WERI-Rb-1 (cell line): ENCODE results near the gene AHDC1.
A peak's percentile ranks its signal among the peaks of the same experiment; 100 is the strongest.

Experiments
- DNase-seq: peaks from one replicate; pipeline ENCODE4 v3.0.0-alpha.2; 2020
- H3K27ac ChIP-seq: fragments of 250-450 bp; sonication (Bioruptor Pico); 2 replicates; pipeline ENCODE4 v1.5.1; 2020; ENCODE audit warnings: mild to moderate bottlenecking, moderate library complexity
- H3K27me3 ChIP-seq: fragments of 250-450 bp; sonication (Bioruptor Pico); 2 replicates; pipeline ENCODE4 v1.5.1; 2021; ENCODE audit warnings: mild to moderate bottlenecking, low read depth, moderate library complexity; ENCODE audit not compliant: insufficient read depth, severe bottlenecking
- H3K36me3 ChIP-seq: fragments of 250-450 bp; sonication (Bioruptor Pico); 2 replicates; pipeline ENCODE4 v1.5.1; 2020; ENCODE audit warnings: mild to moderate bottlenecking, moderate library complexity
- H3K4me3 ChIP-seq: 2 replicates; pipeline ENCODE4 v1.5.1; 2011; ENCODE audit warnings: low read depth, mild to moderate bottlenecking, control low read depth, low read length
- H3K9me3 ChIP-seq: fragments of 250-450 bp; sonication (Bioruptor Pico); 2 replicates; pipeline ENCODE4 v1.5.1; 2021; ENCODE audit warnings: mild to moderate bottlenecking, moderate library complexity; ENCODE audit not compliant: severe bottlenecking
- TF ChIP-seq, protein P1 (sequence below): IDR thresholded peaks from 2 replicates; pipeline ENCODE4 v1.5.1; 2011; ENCODE audit warnings: low read depth, mild to moderate bottlenecking, control low read depth, inconsistent platforms, low read length

AHDC1 gene

DNA sequence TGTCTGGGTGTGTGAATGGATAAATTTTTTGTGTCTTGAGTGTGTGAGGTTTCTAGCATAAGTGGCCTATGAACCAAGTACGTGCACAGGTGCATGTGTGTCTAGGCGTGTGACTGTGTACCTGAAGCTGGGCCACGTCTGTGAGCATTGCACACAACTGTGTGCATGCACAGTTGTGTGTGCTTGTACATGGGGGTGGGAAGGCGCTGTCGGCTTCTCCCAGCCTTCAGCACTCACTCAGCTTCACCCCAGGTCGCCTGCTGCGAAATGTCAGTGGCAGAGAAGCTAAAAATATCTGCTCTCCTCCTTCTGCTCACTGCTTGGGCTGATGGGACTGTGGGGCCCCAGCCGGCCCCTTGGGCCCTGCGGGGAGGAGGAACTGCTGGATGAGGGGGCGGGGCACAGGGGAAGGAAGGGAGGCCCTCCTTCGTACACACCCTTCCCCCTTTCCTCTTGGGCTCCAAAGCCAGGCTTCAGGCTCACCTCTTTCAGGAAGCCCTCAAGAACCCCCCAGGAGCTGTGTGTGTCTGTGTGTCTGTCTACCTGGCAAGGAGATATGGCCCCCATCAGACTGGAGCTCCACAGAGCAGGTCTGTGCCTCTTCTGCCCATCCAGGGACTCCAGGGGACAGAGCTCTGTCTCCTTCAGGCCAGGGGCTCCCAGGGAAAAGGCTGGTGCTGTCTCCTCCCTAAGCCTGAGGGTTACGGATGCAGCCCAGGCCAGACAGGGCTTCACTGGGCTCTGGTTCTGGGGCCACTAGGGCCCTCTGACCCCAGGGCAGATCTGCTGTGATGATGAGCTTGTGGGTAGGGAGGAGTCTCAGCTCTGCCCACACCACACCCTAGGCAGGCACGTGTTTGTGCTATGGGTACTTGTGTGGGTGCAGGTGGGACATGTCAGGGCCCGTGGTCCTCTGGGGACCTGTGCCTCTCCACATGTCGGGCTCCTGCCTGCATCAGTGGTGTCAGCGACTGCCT lies 78.4 kb downstream of the AHDC1 start:
- peak; percentile 89 for DNase-seq
- Histone ChIP-seq H3K27ac (peak overlapping the region; percentile 94), H3K4me3 (peak overlapping the region; percentile 1; the same call in 1 of the 2 replicates)

DNA sequence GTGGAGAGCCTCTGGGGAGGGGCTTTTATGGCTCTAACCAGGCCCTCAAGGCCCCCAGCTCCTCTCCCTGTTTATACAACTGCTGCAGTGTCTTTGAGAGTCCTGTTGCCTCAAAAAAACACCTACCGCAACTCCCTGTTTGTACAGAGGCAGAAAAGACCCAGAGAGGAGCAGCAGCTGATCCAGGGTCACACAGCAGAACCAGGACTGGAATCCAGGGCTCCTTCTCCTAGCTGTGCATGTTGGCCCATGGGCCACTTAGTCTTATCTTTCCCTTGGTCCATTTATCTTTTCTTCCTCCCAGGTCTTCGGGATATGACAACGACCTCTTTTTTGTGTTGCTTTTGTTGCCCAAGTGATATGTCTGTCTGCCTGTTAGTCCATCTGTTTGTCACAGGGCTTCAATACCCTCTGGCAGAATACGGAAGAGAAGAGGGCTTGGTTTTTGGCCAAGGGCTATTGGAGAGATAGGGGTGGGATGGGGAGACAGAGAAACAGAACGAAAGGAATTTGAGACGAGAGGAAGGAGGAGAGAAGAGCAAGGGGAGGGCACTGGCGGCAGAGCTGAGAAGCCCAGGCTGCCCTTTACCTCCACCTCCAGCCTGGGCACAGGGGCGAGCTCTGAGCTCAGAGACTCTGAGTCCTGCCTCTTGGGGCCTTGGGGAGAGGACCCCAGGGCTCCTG lies 80.5 kb downstream of the AHDC1 start:
- Histone ChIP-seq H3K4me3 (no peak overlapping the region), H3K27ac (peak overlapping the region; percentile 27; the same call in 1 of the 2 replicates), H3K27me3 (no peaks in the 10 kb centered on the region), H3K9me3 (no peaks in the 10 kb centered on the region), H3K36me3 (no peaks in the 10 kb centered on the region)
- TF ChIP-seq, protein P1, sequence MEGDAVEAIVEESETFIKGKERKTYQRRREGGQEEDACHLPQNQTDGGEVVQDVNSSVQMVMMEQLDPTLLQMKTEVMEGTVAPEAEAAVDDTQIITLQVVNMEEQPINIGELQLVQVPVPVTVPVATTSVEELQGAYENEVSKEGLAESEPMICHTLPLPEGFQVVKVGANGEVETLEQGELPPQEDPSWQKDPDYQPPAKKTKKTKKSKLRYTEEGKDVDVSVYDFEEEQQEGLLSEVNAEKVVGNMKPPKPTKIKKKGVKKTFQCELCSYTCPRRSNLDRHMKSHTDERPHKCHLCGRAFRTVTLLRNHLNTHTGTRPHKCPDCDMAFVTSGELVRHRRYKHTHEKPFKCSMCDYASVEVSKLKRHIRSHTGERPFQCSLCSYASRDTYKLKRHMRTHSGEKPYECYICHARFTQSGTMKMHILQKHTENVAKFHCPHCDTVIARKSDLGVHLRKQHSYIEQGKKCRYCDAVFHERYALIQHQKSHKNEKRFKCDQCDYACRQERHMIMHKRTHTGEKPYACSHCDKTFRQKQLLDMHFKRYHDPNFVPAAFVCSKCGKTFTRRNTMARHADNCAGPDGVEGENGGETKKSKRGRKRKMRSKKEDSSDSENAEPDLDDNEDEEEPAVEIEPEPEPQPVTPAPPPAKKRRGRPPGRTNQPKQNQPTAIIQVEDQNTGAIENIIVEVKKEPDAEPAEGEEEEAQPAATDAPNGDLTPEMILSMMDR: no peak
- no peak for DNase-seq

More for the DNA sequence above, 78.4 kb downstream of the AHDC1 start:
- Histone ChIP-seq H3K36me3 (no peaks in the 10 kb centered on the region), H3K9me3 (no peaks in the 10 kb centered on the region), H3K27me3 (no peaks in the 10 kb centered on the region)
- TF ChIP-seq, protein P1: no peak

DNA sequence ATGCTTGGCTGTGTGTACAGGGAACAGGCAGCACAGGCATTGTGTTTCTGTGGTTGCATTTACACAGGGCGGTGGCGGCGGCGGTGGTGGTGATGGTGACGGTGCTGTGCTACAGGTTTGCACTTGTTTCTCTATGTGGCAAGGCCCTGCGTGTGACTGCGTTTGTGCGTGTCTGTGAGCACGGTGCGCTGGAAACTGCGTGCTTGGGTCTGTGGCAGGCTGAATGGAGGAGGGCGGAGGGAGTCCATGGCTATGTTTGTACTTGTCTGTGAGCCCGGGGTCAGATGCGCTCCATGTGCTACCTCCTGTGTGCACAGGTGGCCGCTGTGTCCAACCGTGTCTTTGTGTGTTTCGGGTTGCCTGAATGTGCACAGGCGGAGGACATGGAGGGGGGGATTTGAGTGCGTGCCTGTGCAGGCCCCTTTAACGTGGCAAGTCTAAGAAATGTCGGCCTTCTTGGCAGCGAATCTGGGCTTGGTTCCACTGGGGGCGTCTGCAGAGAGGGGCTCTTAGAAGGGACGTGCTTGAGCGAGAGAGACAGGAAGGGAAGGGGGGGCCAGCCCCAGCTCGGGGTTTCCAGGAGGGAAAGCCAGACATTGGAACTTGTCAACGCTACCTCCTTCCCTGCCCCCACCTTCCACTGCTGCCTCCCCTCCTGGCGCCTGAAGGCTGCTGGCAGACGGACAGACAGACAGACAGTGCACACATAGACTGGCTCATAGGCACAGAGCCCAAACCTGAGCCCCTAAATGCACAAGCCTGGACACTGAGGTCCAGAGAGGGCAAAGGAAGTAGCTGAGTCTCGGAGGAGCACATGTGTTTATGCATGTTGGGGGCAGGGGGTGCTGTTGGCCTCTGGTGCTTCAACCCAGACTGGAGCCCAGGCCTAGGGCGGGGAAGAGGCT lies 81.3 kb downstream of the AHDC1 start:
- TF ChIP-seq, protein P1: peak; percentile 73
- H3K36me3 ChIP-seq: no peaks in the 10 kb centered on the region
- peak overlapping the region; percentile 59; the same call in 1 of the 2 replicates for H3K27ac ChIP-seq
- DNase-seq: peak; percentile 74
- no peak overlapping the region for H3K4me3 ChIP-seq
- H3K27me3 ChIP-seq: no peaks in the 10 kb centered on the region
- no peaks in the 10 kb centered on the region for H3K9me3 ChIP-seq

DNA sequence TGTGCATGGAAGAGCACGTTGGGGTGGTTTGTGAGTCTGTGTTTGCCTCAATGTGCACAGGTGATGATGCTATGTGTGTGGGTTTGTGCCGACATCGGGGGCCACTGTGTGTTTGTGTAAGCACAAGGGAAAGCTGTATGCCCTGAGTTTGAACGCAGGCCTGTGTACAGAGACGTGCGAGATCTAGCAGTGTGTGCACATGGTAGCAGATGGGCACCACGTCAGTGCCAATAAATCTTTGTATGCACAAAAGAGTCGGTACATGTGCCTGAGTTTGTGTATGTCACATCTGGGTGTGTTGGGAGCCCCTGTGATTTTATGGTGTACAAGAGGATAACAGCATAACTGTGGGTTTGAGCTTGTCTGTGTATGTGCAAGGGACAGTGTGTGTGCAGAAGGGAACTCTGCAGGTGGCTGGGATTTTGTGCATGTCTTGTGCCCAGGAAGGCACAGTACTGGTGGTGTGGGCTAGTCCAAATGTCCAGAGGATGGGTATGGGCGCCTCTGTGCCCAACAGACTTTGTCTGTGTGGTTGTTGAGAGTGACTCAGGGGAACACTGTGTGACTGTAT lies 82.0 kb downstream of the AHDC1 start:
- DNase-seq: no peak
- TF ChIP-seq, protein P1: no peak
- Histone ChIP-seq H3K36me3 (no peaks in the 10 kb centered on the region), H3K27ac (no peak overlapping the region), H3K9me3 (no peaks in the 10 kb centered on the region), H3K4me3 (no peak overlapping the region), H3K27me3 (no peaks in the 10 kb centered on the region)

DNA sequence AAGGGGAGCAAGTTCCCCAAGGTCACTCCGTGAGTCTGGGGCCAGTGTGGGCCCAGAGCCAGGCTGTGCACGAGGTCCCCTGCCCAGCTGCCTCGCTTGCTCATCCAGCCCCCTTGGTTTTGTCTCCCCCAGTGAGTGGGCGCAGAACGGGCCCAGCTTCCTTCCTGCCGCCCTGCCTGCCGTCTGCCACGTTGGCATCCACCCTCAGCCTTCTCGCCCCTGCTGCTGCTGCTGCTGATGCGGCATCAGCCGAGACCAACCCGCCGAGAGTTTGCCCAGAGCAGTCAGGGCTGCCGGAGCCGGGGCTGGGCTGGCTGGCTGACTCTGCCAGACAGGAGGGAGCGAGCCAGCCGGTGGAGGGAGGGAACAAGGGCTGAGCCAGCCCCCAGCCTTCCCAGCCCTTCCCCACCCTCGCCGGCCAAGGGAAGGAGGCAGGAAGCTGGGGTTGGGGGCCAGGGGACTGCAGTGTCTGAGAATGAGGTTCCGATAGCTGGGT lies 82.6 kb downstream of the AHDC1 start:
- TF ChIP-seq, protein P1: no peak
- H3K4me3 ChIP-seq: no peak overlapping the region
- H3K27me3 ChIP-seq: no peaks in the 10 kb centered on the region
- no peaks in the 10 kb centered on the region for H3K36me3 ChIP-seq
- no peak for DNase-seq
- H3K9me3 ChIP-seq: no peaks in the 10 kb centered on the region
- no peak overlapping the region for H3K27ac ChIP-seq
